Measurements from ENCODE around the gene TIGAR.

The TIGAR gene

DNA sequence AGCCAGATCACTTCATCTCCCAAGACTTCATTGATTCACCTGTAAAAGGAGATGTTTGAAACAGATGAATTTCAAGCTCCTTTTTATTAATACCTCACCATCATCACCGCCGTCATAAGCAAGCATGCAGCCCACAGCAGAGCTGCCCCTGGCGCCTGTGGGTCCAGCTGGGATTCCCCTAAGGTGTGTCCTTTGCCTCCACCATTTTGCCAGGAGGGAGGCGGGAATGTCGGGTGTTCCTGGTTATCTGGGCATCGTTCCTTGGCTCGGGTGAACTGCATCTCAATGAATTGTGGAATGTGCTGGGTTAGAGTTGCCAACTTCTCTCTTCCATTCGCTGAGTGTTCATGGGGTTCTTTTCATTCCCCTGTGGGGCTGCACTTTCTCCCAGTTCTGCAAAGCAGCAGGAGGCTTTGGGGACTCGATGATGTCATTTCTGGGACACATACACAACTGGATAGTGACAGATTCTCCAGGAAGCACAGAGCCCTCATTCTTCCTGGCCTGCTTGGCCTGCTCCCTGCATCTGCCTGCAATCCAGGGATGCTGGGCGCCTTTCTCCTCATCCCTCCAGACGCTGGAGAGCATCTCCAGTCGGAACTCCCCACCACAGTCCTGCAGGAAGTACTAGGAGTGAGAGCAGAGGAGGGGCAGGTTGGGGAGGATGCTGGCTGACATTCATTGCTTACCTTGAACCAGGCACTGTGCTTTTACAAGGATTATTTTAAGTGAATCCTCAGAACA is 37.3 kb upstream of the TIGAR start:
- DNase-seq, result no peak

GRCh38 chr12:4284306-4284705 is 36.7 kb upstream of the TIGAR start:
- no peak for DNase-seq

- no peak for DNase-seq
These were observed 35.9 kb upstream of the TIGAR start for GRCh38 chr12:4285070-4285469.

- DNase-seq, result no peak
These were observed 34.8 kb upstream of the TIGAR start for GRCh38 chr12:4286228-4286627.

GRCh38 chr12:4286771-4287317 is 34.2 kb upstream of the TIGAR start:
- DNase-seq, result no peak

- no peak for DNase-seq
These were observed 33.4 kb upstream of the TIGAR start for GRCh38 chr12:4287325-4288211.

GRCh38 chr12:4288296-4289131 is 32.5 kb upstream of the TIGAR start:
- no peak for DNase-seq

GRCh38 chr12:4289231-4289878 is 31.7 kb upstream of the TIGAR start:
- DNase-seq, result no peak

DNA sequence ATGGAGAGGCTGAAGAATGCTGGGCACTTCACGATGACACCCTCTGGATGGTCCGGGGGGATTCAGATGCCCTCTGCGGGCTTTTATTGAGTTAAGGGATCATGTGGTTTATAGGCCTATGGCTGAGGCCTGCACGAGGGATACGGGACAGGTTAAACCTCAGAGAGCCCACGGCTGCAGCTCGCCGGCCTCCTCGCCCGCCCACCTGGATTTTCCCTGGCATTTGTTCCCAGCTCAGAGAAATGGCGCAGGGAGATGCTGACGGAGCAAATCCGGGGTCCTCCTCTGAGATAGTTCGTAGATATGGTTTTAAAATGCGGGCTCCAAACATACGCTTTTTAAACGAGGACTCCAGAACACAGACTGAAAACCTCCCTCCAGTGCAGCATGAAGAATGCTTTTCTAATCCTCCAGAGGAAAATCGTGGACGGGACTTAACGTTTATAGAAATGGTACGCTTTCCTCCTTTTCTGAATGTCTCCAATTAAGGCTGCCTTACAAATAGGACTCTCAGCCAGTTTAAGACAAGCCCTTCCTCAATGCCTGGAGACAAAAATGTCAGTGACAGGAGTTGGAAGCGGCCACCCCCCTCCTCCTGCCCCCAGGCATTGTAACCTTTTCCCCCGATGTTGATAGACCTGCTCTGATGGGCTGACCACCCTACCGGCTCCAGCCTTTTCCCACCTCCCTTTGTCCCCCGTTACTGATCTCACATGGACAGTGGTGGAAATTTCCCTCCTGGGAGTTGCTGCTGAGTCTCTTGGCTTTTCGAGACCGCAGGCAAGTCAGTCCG is 30.8 kb upstream of the TIGAR start:
- DNase-seq, result no peak

- DNase-seq, result no peak
These were observed 28.5 kb upstream of the TIGAR start for GRCh38 chr12:4292341-4293073.

DNA sequence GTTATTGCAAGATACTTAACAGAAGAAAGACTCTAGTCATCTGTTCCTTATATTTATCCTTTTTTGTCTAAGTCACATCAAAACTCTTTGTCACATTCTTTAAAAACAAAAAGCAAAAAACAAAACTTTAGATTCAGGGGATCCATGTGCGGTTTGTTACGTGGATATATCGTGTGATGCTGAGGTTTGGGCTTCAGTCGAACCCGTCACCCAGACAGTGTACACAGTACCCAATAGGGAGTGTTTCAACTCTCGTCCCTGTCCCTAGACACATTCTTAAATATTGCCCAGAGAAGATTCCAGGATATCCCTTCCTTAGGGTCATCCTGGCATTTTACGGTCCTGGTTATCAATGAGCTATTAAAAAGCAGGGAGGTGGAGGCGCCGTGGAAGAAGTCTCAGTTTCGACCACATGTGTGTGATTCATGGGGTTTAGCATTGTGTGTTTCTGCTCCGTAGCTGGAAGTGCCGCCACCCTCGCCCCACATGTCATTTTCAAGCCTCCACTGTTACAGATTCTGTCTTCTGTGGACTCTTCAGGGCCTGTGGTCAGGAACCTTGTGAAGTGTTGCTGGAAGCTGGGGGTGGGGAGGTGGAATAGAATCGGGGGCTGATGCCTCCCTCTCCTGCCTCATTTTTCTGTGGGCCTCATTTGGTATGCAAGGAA is 27.6 kb upstream of the TIGAR start:
- no peak for DNase-seq

DNA sequence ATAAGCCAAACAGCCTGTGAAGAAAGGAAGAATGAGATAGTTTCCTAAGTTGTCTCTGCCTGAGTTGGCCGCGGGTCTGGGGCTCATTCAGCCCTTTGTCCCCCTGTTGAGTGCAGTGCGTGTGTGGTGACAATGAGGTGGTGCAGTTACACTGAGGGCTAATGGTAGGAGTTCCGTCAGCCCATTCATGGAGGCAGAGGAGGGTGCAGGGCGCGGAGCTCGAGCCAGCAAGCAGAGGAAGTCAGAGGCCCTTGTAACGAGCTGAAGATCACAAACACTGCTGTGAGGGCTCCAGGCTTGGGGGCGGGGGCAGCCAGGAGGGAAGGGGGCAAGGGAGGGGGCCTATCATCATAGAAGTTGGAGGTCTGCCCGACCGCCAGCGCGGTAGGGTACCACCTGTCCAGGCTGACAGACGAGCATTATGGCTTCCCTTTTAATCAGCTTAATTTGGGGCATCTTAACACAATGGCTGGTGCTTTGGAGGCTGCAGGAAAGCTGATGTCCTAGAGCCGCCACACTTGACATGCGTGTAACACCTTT is 27.0 kb upstream of the TIGAR start:
- no peak for DNase-seq

DNA sequence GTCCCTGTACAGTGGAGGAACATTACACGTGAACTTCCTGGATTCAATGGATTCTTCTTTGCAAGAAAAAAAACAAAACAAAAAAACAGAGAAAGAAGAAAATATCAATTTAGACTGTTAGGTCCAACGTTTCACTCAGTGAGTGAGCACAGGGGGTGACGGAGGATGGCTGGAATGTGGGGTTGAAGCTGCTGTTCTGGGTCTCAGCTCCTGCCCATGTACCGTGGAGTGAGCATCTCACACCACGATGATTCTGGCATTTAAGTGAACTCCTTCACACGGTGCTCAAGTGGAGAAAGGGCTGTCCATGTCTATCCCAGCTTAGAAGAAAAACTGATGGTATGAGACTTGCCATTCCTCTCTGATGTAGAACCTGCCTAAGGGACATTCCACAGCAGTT is 24.3 kb upstream of the TIGAR start:
- DNase-seq, result no peak

DNA sequence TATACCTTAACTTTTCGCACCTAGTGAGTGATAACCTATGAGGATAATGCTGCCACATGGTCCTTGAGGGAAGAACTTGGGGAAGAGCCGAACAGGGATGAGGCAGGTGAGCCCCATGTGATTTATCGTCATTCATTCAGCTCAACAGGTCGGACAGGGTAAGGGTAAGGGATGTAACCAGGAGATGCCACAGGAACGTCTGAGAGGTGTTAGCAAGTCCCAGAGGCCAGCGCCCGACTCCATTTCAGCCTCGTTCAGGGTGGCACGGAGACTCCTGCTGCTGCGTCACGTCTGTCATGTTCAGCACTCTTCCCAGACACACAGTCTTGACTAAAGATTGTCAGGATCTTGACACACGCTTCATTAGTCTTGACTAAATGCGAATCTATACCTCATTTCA is 23.4 kb upstream of the TIGAR start:
- DNase-seq, result no peak

GRCh38 chr12:4300883-4301282 is 20.1 kb upstream of the TIGAR start:
- no peak for DNase-seq

- no peak for DNase-seq
These were observed 19.0 kb upstream of the TIGAR start for GRCh38 chr12:4301932-4302501.

- DNase-seq, result no peak
These were observed 18.1 kb upstream of the TIGAR start for GRCh38 chr12:4302881-4303280.

DNA sequence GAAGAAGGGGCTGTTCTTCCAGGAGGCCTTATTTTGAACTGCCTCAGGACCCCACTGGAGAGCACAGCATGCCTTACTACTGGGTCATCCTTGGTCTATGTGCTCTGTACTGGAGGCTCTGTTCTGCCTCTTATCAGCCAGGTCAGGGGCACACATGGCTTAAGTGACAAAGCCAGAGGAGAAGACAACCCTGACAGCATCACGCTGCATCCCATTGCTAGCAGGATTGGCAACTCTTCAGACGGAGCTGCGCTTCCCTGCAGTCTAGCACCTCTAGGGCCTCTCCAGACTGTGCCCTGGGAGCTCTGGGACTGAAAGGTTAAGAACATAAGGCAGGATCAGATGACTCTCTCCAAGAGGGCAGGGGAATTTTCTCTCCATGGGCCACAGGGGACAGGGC is 17.3 kb upstream of the TIGAR start:
- DNase-seq, result no peak

DNA sequence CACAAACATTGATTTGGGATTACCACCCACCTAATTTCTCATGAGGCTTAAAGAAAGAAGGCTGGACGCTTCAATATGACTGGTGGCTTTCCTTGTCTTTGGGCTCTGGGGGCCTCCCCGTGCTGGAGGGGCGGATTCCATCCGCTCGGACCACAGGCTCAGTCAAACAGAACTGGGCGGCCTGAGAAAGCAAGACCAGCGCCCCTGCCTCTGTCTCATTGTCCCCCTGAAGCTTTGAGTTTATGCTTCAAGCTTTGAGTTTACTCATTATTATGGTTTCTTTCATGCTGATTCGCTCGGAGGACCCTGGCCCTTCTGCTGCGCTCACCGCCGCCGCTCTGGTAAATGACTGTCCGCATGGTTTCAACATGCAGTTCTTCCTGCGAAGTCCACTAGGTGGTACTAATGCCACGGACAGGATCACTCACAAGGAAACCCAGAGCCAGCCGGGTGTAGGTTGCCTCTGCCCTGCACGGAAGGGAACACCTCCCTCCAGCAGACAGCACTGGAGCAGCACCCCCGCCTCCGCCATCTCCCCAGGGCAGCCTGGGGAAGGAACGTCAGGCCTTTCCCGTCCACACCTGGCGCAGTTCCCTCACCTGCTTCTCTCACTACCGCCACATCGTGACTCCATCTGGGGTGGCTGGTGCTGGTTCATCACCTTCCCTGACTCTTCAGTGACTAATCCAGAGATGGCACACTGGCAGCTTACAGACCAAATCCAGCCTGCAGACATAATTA is 13.2 kb upstream of the TIGAR start:
- DNase-seq, result peak; percentile 31
